Cardiac muscle cell (in vitro differentiated cells and primary cell): ENCODE results near the gene ALPL. TPM values are rescaled to one million over a fixed set of nuclear protein-coding genes. Genes with fewer than 3 reads are reported as not detected.

Source experiments
- DNase-seq, 2 donors: peaks; one replicate each; pipeline versions ENCODE4 v3.0.0 to v3.0.0-alpha.2; 2010 to 2017; ENCODE audit warnings: low read depth in 1 of 2, low spot score in 1 of 2
- H3K27ac ChIP-seq: fragments of 200-600 bp; sonication (generic); 2 replicates; pipeline ENCODE4 v1.5.1; 2016
- H3K27me3 ChIP-seq: fragments of 200-600 bp; sonication (generic); 2 replicates; pipeline ENCODE4 v1.6.0; 2016; ENCODE audit warnings: control low read depth
- H3K36me3 ChIP-seq: fragments of 200-600 bp; sonication (generic); 2 replicates; pipeline ENCODE4 v1.5.1; 2016; ENCODE audit warnings: control low read depth
- H3K4me1 ChIP-seq: fragments of 200-600 bp; sonication (generic); 2 replicates; pipeline ENCODE4 v1.8.1; 2017; ENCODE audit warnings: low read depth, mild to moderate bottlenecking, mixed run types
- H3K4me3 ChIP-seq: fragments of 200-600 bp; sonication (generic); 2 replicates; pipeline ENCODE4 v1.5.1; 2016; ENCODE audit warnings: mild to moderate bottlenecking
- H3K9me3 ChIP-seq: fragments of 200-600 bp; sonication (generic); 2 replicates; pipeline ENCODE4 v1.5.1; 2017; ENCODE audit warnings: low read depth, mild to moderate bottlenecking, control low read depth
- polyA plus RNA-seq: library from polyadenylated mRNA; unstranded; fragments of >200 nt; fragmentation: Nextera tagmentation; extraction: Ambion mirVana; gene quantifications from 2 replicates; pipeline ENCODE4 v1.2.1, GENCODE V29; 2016
- total RNA-seq: library from RNA; depleted of rRNA; stranded (reverse); fragments of >200 nt; gene quantifications from 2 replicates; pipeline ENCODE4 v1.2.3, GENCODE V29; 2016
- TF ChIP-seq, protein P1 (sequence below): IDR thresholded peaks from 2 replicates; pipeline ENCODE4 v1.5.1; 2012; ENCODE audit warnings: low read depth, mild to moderate bottlenecking, low read length

Gene ALPL
- total and polyA plus RNA-seq, 2 experiments from 2014 or later = 0.21 to 0.27 TPM

DNA sequence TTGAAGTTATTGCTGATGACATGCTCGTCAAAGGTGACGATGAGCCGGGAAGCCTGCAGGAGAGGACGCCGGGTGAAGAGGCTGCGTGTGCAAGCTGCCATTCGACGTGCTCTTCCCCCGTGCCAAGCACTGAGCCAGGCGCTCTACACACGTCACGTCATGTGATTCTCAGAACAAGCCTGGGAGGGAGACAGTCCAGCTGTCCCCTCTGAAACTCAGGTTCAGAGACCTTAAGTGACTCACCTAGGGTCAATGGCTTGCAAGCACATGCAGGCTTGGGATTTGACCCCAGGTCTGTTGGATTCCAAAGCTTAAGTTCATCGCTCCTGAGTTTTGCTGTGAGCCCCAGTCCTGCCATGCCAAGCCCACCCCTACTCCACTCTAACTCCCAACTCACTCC is 102.8 kb downstream of the ALPL start:
- Histone ChIP-seq H3K4me1 (peaks cover 3% of the 10 kb centered on the region), H3K4me3 (no peak overlapping the region), H3K9me3 (no peaks in the 10 kb centered on the region), H3K27ac (no peak overlapping the region), H3K27me3 (no peaks in the 10 kb centered on the region), H3K36me3 (no peaks in the 10 kb centered on the region)
- TF ChIP-seq, protein P1, sequence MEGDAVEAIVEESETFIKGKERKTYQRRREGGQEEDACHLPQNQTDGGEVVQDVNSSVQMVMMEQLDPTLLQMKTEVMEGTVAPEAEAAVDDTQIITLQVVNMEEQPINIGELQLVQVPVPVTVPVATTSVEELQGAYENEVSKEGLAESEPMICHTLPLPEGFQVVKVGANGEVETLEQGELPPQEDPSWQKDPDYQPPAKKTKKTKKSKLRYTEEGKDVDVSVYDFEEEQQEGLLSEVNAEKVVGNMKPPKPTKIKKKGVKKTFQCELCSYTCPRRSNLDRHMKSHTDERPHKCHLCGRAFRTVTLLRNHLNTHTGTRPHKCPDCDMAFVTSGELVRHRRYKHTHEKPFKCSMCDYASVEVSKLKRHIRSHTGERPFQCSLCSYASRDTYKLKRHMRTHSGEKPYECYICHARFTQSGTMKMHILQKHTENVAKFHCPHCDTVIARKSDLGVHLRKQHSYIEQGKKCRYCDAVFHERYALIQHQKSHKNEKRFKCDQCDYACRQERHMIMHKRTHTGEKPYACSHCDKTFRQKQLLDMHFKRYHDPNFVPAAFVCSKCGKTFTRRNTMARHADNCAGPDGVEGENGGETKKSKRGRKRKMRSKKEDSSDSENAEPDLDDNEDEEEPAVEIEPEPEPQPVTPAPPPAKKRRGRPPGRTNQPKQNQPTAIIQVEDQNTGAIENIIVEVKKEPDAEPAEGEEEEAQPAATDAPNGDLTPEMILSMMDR = no peak
- no peak for DNase-seq

DNA sequence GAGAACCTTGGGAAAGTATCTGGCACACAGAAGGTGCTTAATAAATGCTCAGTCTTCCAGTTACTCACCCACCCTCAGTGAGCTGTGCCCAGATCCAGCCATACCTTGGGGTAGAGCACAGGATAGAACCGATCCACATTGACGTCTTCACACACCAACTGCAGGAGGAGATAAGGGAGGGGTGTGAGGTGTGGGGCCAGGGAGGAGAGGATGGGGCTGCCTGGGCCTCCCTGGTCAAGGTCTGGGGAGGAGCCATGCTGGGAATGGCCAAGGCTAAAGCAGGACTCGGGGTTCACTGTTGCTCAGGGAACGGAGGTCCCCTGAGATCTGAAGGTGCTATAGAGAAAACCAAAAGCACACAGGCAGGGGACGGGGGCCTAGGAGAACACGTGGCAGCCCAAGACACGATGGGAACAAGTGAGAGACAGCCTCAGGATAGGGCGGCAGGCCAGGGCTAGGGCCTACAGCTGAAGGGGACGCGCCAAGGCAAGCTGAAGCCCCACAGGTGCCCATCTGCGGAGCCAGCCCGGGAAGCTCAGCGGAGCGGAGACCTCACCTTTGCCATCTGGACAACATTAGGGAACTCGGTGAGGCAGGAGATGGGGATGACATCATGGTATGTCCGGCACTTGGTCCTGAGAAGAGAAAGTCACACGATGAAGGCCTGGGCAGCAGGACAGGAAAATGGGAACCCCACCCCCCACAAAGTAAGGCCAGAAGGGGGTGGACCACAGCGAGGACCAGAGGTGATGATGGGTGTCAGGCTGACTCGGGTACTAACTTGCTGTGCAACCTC is 104.0 kb downstream of the ALPL start:
- H3K4me3 ChIP-seq = no peak overlapping the region
- no peaks in the 10 kb centered on the region for H3K27me3 ChIP-seq
- TF ChIP-seq, protein P1 = no peak
- no peaks in the 10 kb centered on the region for H3K9me3 ChIP-seq
- H3K36me3 ChIP-seq = no peaks in the 10 kb centered on the region
- no peak overlapping the region for H3K27ac ChIP-seq
- no peak for DNase-seq
- peaks cover 3% of the 10 kb centered on the region for H3K4me1 ChIP-seq

DNA sequence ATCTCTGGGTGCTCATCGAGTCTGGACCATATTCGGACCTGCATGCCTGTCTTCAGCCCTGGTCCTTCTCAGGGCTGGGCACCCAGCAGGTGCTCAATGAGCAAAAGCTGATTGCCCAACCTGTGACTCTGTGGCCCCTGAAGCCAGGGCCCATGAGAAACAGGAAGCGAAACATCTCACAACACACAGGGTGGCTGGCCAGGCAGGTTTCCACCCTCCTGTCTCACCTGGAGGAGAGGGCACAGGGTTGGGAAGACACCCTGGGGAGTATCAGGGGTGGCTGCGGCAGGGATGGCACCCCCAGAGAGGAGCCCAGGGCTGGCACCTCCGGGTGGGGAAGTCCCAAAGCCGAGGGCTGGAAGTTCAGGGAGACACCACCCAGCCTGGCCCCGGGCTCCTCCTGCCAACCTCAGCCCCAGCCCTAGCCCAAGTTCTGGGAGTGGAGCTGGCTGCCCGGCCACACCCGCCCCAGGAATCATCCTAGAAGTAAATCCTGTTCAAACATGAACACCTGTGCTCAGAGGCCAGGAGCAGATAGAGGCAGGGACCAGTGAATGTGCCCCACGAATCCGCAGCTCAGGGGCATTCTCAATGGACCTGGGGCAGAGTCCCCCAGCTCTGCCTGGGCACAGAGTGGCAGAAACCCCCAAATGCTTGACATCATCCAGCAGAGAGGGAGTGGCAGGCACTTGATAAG is 105.3 kb downstream of the ALPL start:
- Histone ChIP-seq H3K36me3 (no peaks in the 10 kb centered on the region), H3K4me3 (no peak overlapping the region), H3K4me1 (peaks cover 9% of the 10 kb centered on the region), H3K9me3 (no peaks in the 10 kb centered on the region), H3K27ac (no peak overlapping the region), H3K27me3 (no peaks in the 10 kb centered on the region)
- DNase-seq = no peak
- TF ChIP-seq, protein P1 = no peak

DNA sequence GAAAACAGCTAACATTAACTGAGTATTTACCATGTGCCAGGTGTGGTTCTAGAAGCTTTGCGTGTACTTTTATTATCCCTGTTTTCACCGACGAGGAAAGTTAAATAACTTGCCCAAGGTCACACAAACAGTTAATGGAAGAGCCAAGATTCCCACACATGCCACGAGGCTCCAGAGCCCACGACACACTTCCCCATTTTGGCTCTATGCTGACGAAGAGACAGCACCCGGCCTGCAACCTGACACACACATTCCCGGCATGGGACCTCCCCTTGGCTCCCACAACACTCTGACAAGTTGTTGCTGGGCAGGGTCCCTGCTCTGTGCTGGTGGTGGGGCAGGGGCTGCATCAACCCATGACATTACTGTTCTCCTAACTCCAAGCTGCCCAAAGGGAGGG is 107.1 kb downstream of the ALPL start:
- peaks cover 10% of the 10 kb centered on the region for H3K4me1 ChIP-seq
- no peaks in the 10 kb centered on the region for H3K27me3 ChIP-seq
- H3K27ac ChIP-seq = no peak overlapping the region
- TF ChIP-seq, protein P1 = no peak
- H3K9me3 ChIP-seq = no peaks in the 10 kb centered on the region
- H3K4me3 ChIP-seq = no peak overlapping the region
- no peak for DNase-seq
- no peaks in the 10 kb centered on the region for H3K36me3 ChIP-seq

DNA sequence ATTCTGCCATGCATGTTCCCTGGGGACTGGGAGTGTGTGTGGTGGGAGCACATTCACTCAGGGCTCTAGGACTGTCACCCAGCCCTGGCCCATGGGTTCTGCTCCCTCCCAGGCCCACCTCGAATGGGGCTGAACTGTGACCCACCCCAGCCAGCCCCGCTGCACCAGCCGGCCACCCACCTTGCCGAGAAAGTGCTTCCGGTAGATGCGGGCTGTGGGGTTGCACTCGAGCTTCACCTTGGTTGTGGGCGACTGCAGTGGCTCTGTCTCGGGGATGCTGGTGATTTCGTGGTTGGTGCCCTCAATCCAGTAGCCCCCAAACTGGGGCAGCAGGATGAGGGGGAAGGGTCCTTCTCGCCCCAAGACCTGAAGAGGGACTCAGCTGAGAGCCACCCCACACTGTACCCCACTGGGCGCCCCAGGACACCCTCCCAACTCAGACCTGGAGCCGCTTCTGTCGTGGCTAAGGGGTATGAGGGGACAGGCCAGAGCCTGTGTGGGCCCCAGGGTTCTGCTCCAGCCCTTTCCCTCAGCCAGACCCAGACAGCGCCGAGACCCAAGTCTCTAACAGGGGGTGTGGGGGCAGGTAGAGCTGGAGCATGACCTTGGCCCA is 108.0 kb downstream of the ALPL start:
- Histone ChIP-seq H3K4me1 (peaks cover 10% of the 10 kb centered on the region), H3K27me3 (no peaks in the 10 kb centered on the region), H3K9me3 (no peaks in the 10 kb centered on the region), H3K36me3 (no peaks in the 10 kb centered on the region), H3K27ac (no peak overlapping the region), H3K4me3 (no peak overlapping the region)
- TF ChIP-seq, protein P1 = no peak
- no peak for DNase-seq
